CD4-positive, alpha-beta T cell treated with Interleukin-21 for 1 hour (primary cell): ENCODE data around the gene RTL5.
"Not testable (repeated sequence)": the region's sequence is repeated elsewhere in the genome, so short reads cannot be mapped to it uniquely, and the experiment has no call there.

Experiments used
- DNase-seq: peaks from one replicate; pipeline ENCODE4 v3.0.0-alpha.2; 2020

RTL5 gene

DNA sequence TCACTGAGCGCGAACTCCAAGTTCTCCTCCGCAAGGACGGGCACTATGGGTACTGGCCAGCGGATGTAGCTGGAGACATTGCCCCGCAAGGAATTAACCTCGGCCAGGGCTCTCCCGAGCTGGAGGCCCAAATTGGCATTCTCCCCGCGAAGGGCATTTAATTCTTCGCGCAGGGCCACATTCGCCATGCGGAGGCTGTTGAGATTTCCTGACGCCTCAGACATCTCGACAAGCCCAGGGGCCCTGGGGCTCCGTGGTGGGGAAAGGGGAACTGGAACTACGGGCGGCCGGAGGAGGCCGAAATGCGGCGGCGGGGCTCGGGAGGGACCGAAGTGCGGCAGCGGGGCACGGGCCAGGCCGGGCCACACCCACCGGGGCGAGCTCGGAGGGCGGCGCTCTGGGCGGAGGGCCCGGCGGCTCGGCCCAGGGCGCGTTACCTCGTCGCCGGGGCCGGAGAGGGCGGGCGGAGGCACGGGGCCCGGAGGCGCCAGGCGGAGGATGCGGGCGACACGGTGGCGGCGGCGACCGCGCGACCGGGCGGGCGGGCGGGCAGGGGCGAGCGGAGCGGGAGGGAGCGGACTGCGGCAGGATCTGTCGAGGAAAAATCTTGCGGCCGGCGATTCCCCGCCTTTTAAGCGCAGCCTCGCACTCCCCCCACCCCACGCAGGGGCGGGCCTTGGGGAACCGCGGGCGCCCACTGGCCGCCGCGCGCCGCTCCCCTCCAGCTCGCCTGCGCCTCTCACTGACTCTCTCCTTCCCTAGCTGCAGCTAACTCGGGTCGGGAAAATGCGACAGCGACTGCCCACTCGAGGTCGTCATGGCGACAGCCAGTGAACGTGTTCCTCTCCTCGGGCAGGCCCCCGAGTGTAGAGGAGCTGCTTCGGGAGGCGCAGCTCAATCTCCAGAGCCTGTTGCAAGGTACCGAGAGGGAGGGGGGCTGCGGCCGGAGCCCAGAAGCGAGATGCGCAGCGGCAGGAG lies at the start of gene RTL5:
Gene RTL5, minus strand, starts transcription at position 599 of the 978 bp plus-strand sequence.
- DNase-seq: peak; percentile 68

DNA sequence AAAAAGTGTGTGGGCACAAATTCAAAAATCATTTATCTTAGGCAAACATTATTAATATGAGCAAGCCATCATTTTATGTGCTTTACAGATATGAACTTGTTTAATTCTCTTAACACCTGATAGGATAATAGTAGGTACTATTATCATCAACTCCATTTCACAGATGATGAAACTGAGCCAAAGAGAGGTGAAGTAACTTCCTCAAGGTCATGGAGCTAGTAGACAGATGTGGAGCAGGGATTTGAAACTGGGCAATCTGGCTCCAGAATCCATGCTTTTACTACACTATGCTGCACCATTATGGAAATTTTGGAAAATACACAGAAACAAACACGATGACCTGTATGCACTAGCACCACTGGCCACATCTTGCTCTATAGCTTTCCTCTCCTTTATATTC lies 48.8 kb upstream of the RTL5 start:
- DNase-seq: no peak

DNA sequence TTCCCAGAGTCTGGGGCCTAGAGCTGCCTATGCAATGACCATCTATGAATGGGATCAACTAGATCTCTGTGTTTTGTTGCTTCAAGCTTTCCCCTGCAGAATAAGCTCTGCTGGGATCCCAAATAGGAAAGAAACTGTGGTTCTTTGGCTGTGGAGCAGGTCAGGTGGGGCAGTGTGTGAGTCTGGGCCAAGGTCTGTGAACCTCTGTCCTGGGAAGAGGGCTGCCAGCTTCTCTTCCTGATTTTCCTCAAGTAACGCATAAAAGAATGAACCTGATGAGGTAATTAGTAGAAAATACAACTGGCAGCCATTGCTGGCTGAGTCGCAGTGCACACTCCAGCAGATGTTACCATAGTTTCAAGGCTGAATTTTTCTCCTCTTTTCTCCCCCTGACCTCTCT lies 45.3 kb upstream of the RTL5 start:
- DNase-seq: no peak

DNA sequence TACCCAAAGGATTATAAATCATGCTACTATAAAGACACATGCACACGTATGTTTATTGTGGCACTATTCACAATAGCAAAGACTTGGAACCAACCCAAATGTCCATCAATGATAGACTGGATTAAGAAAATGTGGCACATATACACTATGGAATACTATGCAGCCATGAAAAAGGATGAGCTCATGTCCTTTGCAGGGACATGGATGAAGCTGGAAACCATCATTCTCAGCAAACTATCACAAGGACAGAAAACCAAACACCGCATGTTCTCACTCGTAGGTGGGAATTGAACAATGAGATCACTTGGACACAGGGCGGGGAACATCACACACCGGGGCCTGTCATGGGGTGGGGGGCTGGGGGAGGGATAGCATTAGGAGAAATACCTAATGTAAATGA lies 44.6 kb upstream of the RTL5 start:
- not testable (repeated sequence) for DNase-seq

DNA sequence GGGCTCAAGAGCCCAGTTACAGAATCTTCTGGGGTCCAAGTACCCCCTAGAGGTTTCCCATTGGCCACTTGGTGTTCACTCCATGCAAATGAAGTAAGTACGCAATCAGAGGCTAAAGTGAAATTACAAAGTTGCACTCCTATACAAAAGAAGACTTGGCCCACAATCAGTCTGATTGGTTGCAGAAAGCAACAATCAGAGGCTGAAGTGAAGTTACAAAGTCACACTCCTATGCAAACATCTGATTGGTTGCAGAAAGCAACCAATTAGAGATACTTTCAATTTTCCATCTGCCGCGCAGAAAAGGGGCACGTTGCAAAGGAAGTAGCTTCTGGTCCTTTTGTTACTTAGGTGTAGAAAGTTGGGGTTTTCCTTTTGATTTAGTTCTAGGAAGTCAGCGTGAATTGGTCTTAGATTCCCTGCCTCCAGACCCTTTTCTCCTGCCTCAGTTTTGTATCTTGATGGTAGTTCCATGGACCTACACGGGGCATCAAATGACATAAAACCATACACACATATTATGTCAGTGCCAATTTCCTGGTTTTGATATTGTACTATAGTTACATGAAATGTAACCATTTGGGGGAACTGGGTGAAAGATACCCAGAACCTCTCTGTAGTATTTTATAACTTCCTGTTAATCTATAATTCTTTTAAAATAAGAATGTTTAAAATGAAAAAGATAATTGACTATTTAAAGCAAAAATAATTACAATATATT lies 37.5 kb upstream of the RTL5 start:
- DNase-seq: peak; percentile 82

DNA sequence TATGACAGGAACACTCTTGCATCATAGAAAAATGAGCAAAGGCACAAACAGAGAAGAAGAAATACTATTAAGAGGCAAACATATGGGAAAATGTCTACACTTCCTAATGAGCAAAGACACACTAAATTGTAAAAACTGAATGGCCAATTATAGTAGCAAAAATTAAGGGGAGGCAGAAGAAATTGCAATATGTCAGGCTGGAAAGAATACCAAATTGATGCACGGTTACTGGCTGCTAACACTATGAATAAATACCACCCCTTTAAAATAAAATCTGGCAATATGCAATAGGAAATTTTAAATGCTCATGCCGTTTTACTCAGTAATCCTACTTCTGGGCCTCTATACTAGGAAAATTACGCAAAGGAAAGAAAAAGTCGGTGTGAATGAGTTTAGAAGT lies 33.8 kb upstream of the RTL5 start:
- no peak for DNase-seq

DNA sequence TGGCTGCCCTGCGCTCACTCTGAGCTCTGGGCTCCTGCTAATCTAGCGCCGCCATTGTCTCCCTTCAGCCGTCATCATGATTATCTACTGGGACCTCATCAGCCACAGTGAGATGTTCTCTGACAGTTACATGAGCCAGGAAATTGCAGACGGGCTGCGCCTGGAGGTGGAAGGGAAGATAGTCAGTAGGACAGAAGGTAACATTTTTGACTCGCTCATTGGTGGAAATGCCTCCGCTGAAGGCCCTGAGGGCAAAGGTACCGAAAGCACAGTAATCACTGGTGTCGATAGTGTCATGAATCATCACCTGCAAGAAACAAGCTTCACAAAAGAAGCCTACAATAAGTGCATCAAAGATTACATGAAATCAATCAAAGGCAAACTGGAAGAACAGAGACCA lies 28.1 kb upstream of the RTL5 start:
- DNase-seq: no peak

DNA sequence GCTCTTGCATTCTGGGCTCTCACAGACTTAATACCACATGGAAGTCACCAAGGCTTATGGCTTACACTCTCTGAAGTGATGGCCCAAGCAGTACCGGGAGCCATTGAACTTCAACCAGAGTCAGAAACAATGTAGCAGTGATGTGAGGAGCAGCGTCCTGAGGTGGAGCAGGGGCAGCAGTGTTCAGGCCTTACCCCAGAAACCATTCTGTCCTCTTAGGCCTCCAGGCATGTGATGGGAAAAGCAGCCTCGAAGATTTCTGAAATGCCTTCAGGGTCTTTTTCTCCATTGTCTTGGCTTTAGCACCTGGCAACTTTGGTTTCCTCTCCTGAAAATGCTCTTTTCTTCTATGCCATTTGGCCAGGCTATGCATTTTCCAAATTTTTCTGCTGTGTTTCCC lies 27.1 kb upstream of the RTL5 start:
- no peak for DNase-seq

DNA sequence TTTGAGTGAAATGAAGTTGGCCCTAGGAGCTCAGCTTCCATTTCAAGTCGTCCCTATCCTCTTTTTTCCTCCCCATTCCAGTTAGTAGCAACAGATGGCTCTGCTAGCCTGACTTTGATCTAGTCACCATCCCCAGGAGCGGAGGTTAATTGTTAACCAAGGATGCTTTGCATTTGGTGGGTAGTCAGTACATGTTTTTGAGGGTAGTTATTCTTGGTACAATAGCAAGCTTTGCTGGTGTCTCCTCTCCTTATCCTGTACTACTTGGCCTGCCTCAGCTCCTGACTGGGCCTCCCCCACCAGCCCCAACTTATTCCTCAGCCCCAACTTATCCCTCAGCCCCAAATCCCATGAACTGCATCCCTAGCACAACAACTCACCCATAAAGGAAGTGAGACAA lies 14.8 kb upstream of the RTL5 start:
- no peak for DNase-seq

DNA sequence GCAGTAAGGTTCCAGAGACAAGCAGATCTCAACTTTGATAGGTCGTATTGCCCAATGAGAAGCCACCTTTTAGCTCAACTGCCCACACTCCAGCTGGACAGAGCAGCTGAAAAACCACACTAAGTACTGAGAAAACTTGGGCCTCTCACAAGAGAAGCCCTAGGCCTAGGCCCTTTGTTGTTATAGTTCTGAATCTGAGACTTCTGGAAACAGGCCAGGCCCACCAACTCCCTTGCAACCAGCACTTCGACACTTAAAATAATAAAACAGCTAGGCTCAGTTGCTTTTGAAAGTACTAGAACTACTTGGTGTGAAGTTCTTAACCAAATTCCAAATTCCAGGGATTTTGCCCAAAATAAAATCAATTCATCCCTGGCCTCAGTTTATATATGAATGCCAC lies 13.5 kb upstream of the RTL5 start:
- no peak for DNase-seq

DNA sequence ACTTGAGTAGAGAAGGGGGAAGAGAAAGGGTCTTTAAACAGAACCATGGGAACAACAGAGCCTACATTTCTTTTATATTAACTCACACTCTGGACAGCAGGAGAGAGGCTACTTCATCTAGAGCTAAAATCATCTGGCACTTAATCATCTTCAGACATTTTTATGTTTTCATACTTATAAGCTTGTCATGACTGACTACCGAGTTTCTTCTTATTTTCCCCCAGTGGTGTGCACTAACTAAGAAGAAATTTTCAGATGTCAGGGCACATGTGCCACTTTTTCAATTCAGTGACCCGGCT lies 11.8 kb upstream of the RTL5 start:
- no peak for DNase-seq

DNA sequence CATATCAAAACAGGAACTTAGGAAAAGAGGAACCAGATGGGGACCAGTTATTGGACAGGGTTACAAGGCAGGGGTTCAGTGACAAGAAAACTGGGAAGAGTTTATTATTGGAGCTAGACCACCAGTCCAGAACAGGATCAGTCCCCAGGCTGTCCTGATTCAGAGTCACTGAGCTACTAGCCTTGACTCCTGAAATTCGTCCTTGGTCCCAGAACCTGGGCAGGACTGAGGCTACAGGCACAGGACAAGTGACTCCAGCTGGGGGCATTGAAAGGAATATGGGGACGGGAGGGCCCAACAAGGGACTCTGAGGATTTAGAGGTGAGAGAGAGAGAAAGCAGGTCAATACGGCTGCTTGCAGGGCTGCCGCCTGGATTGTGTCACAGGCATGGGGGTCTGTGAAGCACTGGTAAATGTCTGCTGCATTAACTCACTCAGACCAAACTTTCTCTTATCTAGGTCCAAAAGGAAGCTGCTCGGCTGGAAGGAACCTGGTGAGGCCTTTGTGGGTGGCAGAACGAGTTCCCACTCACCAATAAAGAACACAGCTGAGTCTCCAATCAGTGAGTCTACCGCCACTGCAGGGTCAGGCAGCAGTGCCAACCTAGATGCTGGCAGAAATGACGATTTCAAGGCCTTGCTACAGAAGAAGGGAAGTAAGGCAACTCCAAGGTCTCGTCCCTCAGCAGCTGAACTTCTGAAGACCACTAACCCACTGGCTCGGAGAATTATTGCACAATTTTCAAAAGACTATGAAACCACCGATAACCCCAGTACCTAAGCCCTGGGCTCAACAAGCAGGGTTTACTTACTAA lies 11.3 kb upstream of the RTL5 start:
- DNase-seq: no peak

DNA sequence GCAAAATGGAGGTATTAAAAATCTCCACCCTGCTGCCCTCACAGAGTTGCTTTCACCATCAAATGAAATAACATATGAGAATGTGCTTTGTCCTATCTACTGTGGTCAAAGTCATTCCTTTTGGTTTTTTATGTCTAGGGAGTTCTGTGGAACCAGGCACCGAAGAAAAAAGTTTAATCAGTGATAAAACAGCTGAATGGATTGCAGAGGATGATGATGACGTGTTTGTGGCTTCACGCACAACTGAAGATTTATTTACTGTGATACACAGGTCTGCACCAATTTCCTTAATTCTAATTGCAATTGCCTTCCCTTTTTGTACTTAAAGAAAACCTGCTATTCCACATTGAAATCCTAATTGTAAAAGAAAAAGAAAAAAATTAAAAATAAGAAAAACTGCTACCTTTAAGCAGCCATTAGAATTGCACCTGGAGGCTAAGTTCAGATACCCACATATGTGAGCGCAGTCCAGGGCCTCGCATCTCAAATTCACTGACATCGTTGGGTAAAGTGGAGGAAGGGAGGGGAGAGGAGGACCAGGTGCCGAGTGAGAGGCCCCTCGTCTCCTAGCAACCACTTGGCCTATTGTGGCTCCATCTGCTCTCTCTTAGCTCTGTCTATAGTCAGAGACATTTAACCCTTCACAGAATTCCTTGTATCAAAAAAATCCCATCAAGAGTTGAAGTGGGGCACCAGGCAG lies 10.5 kb upstream of the RTL5 start:
- DNase-seq: no peak

DNA sequence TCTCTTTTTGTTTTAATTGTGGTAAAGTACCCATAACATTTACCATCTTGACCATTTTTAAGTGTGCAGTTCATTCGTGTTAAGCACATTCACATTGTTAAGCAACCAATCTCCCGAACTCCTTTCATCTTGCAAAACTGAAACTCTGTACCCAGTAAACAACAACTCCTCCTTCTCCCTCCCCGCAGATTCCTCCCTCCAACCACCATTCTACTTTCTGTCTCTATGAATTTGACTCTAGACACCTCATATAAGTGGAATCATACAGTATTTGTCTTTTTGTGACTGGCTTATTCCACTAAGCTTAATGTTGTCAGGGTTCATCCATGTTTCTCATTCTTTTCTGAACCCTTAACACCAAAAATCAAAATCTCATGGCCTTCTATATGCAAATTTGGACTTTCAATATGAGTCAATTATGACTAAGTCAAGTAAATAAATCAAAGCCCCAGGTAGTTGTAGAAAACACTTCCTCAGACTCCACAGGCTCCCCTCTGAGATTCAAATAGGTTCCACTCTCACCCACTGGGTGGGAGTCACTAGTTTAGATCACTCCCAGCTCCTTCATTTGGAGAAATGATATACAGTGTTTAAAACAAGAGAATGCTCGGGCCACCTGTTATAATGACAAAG lies 9.8 kb upstream of the RTL5 start:
- no peak for DNase-seq

DNA sequence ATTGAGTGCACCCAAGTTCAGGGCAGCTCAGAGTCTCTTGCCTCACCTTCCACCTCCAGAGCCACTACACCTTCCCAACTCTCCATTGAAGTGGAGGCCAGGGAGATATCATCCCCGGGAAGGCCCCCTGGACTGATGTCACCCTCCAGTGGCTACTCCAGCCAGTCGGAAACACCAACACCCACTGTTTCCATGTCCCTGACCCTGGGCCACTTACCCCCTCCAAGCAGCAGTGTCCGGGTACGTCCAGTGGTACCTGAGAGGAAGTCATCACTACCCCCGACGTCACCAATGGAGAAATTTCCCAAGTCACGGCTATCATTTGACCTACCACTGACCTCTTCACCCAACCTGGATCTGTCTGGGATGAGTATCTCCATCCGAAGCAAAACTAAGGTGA lies 7.8 kb upstream of the RTL5 start:
- DNase-seq: no peak

DNA sequence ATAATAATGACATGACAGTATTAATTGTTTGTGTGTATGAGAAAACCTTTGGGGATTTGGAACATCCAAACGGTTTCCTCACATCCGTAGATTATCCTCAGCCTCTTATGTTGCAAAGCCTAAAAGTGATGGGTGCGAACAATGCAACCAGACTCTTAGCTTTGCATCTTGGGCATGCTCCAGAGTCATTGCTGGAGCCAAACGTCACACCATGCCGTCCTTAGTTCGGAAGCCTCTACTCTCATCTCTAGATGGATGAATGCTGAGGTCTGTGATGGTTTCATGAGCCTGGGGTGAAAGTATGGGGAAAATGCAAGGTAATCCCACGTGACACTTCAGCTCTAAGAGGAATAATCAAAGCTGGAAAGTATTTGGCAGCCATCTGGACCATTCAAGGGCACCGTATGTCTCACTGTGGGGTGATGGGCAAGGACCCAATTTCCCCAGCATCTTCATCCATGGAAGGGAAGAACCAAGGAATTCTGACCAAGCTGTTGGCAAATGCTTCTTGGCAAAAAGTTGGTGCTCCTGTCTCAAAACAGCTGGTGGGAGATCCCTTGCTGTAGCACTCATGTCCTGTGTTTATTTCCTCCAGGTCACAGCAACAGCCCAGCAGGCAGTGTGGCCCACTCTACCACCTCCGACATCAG lies 6.3 kb upstream of the RTL5 start:
- no peak for DNase-seq

DNA sequence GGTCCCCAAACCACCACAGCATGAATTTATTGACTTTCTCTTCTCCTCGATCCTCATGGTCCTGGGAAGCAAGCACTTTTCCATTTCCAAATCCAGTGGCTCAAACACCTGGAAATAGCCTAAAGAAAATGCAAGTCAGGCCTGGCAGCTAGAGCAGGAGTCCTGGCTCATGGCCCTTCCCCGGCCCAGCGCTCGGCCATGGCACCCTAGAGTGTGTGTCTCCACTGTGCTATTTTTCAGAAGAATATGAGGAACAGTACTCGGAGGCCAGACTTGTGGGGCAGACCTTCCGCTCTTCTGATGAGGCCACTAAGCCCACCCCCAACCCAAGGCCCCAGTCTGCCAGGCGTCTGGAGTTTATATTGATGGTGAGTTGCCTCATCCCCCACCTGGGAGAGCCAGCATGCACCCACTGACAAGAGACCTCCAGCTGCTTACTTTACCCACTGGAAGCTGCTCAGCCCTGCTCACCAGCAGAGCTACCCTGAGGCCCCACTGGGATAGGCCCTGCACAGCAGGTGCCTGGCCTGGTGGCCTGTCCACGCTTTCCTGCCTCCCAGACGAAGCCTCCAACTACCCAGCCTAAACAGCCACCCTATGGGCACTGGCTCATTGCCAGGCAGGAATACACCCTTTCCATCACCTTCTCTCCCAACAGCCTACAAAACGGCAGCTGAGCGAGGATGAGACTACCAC lies 2.3 kb upstream of the RTL5 start:
- DNase-seq: no peak

DNA sequence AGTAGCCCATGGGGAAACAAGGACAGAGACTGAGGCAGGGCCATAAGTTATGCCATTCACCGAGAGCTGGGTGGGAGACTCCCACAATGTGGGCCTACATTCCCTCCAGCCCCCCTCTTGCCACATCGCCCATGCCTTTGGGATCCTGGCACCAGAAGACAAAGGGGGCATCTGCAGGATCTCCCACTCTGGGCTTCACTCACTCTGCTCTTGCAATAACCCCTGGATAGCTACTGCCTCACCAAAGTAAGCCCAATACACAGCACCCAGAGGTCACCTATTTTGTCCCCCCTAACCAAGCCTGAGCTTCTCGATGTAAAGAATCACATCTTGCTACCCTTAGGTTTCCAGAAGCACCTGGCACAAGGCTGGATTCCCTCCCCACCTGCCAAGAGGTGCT lies 741 bp upstream of the RTL5 start:
- no peak for DNase-seq

DNA sequence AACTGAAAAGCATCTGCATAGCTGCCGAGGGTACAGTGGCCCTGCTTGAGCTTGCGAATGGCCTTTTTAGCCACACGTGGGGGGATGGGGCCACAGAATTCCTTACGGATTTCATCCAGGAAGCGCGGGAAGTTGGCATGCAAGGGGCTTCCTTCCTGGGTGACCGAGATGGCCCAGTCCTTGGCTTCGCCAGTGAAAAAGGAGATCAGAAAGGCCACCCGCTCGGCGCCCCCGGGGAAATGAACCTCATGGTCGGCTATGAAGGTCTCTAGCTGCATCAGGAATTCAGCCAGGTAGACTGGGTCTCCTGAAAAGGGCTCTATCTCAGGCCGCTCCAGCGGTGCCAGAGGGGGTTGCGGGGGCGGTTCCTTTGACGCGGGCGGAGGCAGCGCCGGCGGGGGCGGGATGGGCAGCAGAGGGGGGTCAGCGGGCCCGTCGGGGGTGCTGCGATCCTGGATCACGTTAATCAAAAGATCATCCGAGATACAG lies 909 bp downstream of the RTL5 start:
- DNase-seq: no peak

DNA sequence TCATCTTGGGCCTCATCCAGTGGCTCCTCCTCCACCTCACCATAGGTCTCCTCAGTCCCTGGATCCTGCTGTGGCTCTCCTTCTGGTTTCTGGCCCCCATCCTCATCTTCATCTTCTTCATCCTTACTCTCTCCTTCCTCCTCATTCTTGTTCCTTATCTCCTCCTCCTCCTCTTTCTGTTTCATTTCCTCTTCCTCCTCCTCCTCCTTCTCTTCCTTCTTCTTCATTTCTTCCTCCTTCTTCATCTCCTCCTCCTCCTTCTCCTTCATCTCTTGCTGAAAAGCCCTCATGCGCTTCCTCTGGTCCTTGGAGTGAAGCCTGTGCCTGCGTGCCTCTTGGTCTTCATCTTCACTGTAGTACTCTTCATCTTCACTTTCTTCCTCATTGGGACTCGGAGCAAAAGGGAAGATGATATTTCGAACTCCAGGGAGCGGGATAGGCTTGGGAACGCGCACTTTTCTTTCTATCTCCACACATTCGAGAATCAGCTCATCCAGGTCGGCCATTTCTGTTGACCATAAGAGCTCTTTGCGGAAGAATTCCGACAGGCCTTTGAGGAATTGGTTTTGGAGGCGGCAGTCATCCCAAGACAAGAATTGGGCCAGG lies 1.5 kb downstream of the RTL5 start:
- no peak for DNase-seq

DNA sequence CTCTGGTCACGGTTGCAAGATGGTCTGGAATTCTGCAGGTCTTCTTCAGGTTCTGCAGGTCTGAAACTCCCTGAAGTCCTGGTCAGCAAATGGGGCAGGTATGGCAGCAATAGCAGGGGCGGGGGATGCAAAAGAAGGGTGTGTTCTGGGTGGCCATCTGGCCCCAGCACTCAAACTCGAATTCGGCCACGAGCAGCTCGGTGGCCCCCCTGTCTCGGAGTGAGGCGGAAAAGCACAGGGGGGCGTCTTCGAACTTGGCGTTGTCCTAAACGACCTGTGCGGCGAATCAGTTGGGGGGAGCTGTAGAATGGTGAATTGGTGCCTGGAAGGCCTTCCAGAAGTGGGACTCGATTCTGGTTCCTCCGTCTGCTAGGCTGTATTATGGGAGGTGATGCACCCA lies 2.1 kb downstream of the RTL5 start:
- DNase-seq: no peak
